GM18507 (cell line): ENCODE results near the gene CS.

Source experiments
- DNase-seq: peaks from one replicate; pipeline ENCODE4 v3.0.0; 2011; ENCODE audit warnings: low read depth; ENCODE audit not compliant: insufficient read length; ENCODE audit errors: extremely low spot score
- FAIRE-seq: peaks from 2 replicates; lab custom pipeline; 2011; peaks lifted over from hg19 to GRCh38; lab: Jason Lieb, UNC

CS gene

GRCh38 chr12:56257491-56258067, 42.6 kb downstream of the CS start:
- DNase-seq, result no peak

GRCh38 chr12:56257071-56257470, 43.1 kb downstream of the CS start:
- DNase-seq, result no peak
- no peak for FAIRE-seq

More at GRCh38 chr12:56257491-56258067, 42.6 kb downstream of the CS start:
- FAIRE-seq, result no peak

GRCh38 chr12:56256326-56256960, 43.7 kb downstream of the CS start:
- FAIRE-seq (no peak), DNase-seq (no peak)

- FAIRE-seq, result no peak
- DNase-seq, result no peak
These were observed 44.5 kb downstream of the CS start for GRCh38 chr12:56255671-56256070.

GRCh38 chr12:56253091-56253490, 47.0 kb downstream of the CS start:
- FAIRE-seq, result no peak

GRCh38 chr12:56252649-56253048, 47.5 kb downstream of the CS start:
- no peak for DNase-seq
- no peak for FAIRE-seq

More at GRCh38 chr12:56253091-56253490, 47.0 kb downstream of the CS start:
- DNase-seq, result no peak

- FAIRE-seq (no peak), DNase-seq (no peak)
These were observed 51.4 kb downstream of the CS start for GRCh38 chr12:56248711-56249110.

GRCh38 chr12:56247923-56248322, 52.2 kb downstream of the CS start:
- no peak for FAIRE-seq

GRCh38 chr12:56244494-56244893, 55.6 kb downstream of the CS start:
- DNase-seq (no peak), FAIRE-seq (no peak)

More at GRCh38 chr12:56247923-56248322, 52.2 kb downstream of the CS start:
- no peak for DNase-seq

GRCh38 chr12:56243731-56244181, 56.4 kb downstream of the CS start:
- DNase-seq (no peak), FAIRE-seq (no peak)

GRCh38 chr12:56242986-56243385, 57.1 kb downstream of the CS start:
- DNase-seq (no peak), FAIRE-seq (no peak)

- DNase-seq (no peak), FAIRE-seq (no peak)
These were observed 58.5 kb downstream of the CS start for GRCh38 chr12:56241424-56242303.

GRCh38 chr12:56237552-56237951, 62.6 kb downstream of the CS start:
- DNase-seq (no peak), FAIRE-seq (no peak)

GRCh38 chr12:56236985-56237384, 63.1 kb downstream of the CS start:
- DNase-seq (no peak), FAIRE-seq (no peak)

- FAIRE-seq (no peak), DNase-seq (no peak)
These were observed 64.0 kb downstream of the CS start for GRCh38 chr12:56236091-56236490.

- DNase-seq, result no peak
- FAIRE-seq, result no peak
These were observed 65.2 kb downstream of the CS start for GRCh38 chr12:56234746-56235436.

GRCh38 chr12:56231184-56231582, 68.9 kb downstream of the CS start:
- no peak for FAIRE-seq
- DNase-seq, result no peak

GRCh38 chr12:56230432-56231183, 69.5 kb downstream of the CS start:
- DNase-seq (no peak), FAIRE-seq (no peak)

GRCh38 chr12:56229916-56230431, 70.2 kb downstream of the CS start, which contains the start of gene SLC39A5:
Gene SLC39A5 (plus strand): TSS chr12:56230051. CDS start chr12:56231275, 1,224 bp downstream.
- DNase-seq, result no peak

More at GRCh38 chr12:56229916-56230431, 70.2 kb downstream of the CS start, which contains the start of gene SLC39A5:
- FAIRE-seq, result no peak
